K562 (cell line): ENCODE results near the gene LRP1. TPM values are rescaled to one million over a fixed set of nuclear protein-coding genes. Genes with fewer than 3 reads are reported as not detected.
A peak's percentile ranks its signal among the peaks of the same experiment; 100 is the strongest.

Source experiments
- BCLAF1 ChIP-seq, 2 experiments: fragments of 450-650 bp in 1 of 2; IDR thresholded peaks; 2 replicates each; pipeline ENCODE4 v1.6.1; 2011 to 2017; ENCODE audit warnings: low read depth in 2 of 2, antibody characterized with exemption in 1 of 2, borderline replicate concordance in 1 of 2, low read length in 1 of 2, mild to moderate bottlenecking in 1 of 2, mixed read lengths in 1 of 2; ENCODE audit not compliant: control insufficient read depth in 1 of 2
- CREB3L1 ChIP-seq: fragments of 450-650 bp; IDR thresholded peaks from 2 replicates; pipeline ENCODE4 v1.6.1; 2014; ENCODE audit warnings: low read depth, mild to moderate bottlenecking, moderate library complexity, borderline replicate concordance
- HES1 ChIP-seq: fragments of 450-650 bp; IDR thresholded peaks from 2 replicates; pipeline ENCODE4 v1.6.1; 2016; ENCODE audit warnings: low read depth, mild to moderate bottlenecking, moderate library complexity
- HNRNPK ChIP-seq: fragments of 200-400 bp; formaldehyde crosslinking; IDR thresholded peaks from one replicate; pipeline ENCODE4 v1.6.1; 2018; ENCODE audit warnings: mild to moderate bottlenecking, low read depth, low read length; ENCODE audit not compliant: poor library complexity, severe bottlenecking
- IRF1 ChIP-seq: sonication (generic); formaldehyde crosslinking; IDR thresholded peaks from 2 replicates; pipeline ENCODE4 v1.8.0; 2022; ENCODE audit warnings: missing genetic modification reagents, mild to moderate bottlenecking, borderline replicate concordance
- PHTF2 ChIP-seq: fragments of 250-450 bp; sonication (Bioruptor Pico); IDR thresholded peaks from 2 replicates; pipeline ENCODE4 v1.5.0; 2021; ENCODE audit warnings: mild to moderate bottlenecking
- POLR3G ChIP-seq: IDR thresholded peaks from 2 replicates; pipeline ENCODE4 v1.6.1; 2011; ENCODE audit not compliant: insufficient read length, insufficient replicate concordance; ENCODE audit errors: extremely low read depth
- RAD21 ChIP-seq, 2 experiments: fragments of 250-450 bp in 1 of 2; fragments of 450-650 bp in 1 of 2; sonication (Bioruptor Pico) in 1 of 2; formaldehyde crosslinking in 1 of 2; IDR thresholded peaks in 1 of 2; conservative IDR thresholded peaks in 1 of 2; 2 replicates each; pipeline versions ENCODE4 v1.4.0 to v1.8.0; 2020 to 2022; ENCODE audit warnings: mild to moderate bottlenecking in 2 of 2, moderate library complexity in 1 of 2
- RBM17 ChIP-seq: fragments of 200-400 bp; formaldehyde crosslinking; IDR thresholded peaks from 2 replicates; pipeline ENCODE4 v1.6.1; 2017; ENCODE audit warnings: low read depth, mild to moderate bottlenecking, low read length, borderline replicate concordance
- RFX7 ChIP-seq: fragments of 250-450 bp; sonication (Bioruptor Pico); IDR thresholded peaks from 2 replicates; pipeline ENCODE4 v1.5.1; 2021; ENCODE audit warnings: mild to moderate bottlenecking
- TSC22D4 ChIP-seq: fragments of 450-650 bp; IDR thresholded peaks from 2 replicates; pipeline ENCODE4 v1.6.1; 2016; ENCODE audit warnings: missing genetic modification characterization, missing biosample characterization, control low read depth
- XRCC3 ChIP-seq: fragments of 450-650 bp; IDR thresholded peaks from 2 replicates; pipeline ENCODE4 v1.6.1; 2017; ENCODE audit warnings: mild to moderate bottlenecking, moderate library complexity
- ZNF184 ChIP-seq: sonication (generic); formaldehyde crosslinking; IDR thresholded peaks from 2 replicates; pipeline ENCODE4 v1.5.0; 2020; ENCODE audit warnings: missing genetic modification reagents
- ZNF239 ChIP-seq: fragments of 250-450 bp; sonication (Bioruptor Pico); IDR thresholded peaks from 2 replicates; pipeline ENCODE4 v1.4.0; 2020; ENCODE audit warnings: mild to moderate bottlenecking
- ZNF354B ChIP-seq: fragments of 250-450 bp; sonication (Bioruptor Pico); IDR thresholded peaks from 2 replicates; pipeline ENCODE4 v1.4.0; 2020
- ZNF644 ChIP-seq: fragments of 200-800 bp; sonication (Bioruptor generic); IDR thresholded peaks from 2 replicates; pipeline ENCODE4 v1.6.1; 2016; ENCODE audit warnings: low read depth, missing genetic modification characterization, missing compliant biosample characterization
- polyA plus RNA-seq, 8 experiments: library from polyadenylated mRNA; depleted of rRNA in 4 of 8; stranded (reverse) in 5 of 8; unstranded in 3 of 8; fragments of >200 nt; fragmentation: Nextera tagmentation in 2 of 8; fragmentation: Illumina TruSeq in 1 of 8; extraction: Ambion mirVana in 2 of 8; extraction: Trizol in 1 of 8; gene quantifications; 2 replicates each; pipeline versions ENCODE4 v1.2.1 to v1.2.3, GENCODE V29; 2011 to 2014; ENCODE audit warnings: inconsistent platforms in 1 of 8, missing spikeins in 1 of 8
- total RNA-seq, 7 experiments: library from RNA; depleted of rRNA in 6 of 7; stranded (reverse); fragments of >200 nt in 6 of 7; fragmentation: Illumina TruSeq in 2 of 7; extraction: Trizol in 2 of 7; gene quantifications; 2 replicates each; pipeline versions ENCODE4 v1.2.1 to v1.2.3, GENCODE V29; 2011 to 2021; ENCODE audit warnings: low replicate concordance in 1 of 7
- TF ChIP-seq, protein P1 (sequence below): fragments of 450-650 bp; conservative IDR thresholded peaks from 2 replicates; pipeline ENCODE4 v1.6.1; 2016; ENCODE audit warnings: missing genetic modification characterization, low read depth, mild to moderate bottlenecking, control low read depth, missing compliant biosample characterization
- TF ChIP-seq, protein P2 (sequence below): fragments of 450-650 bp; formaldehyde crosslinking; IDR thresholded peaks from 2 replicates; pipeline ENCODE4 v1.4.0; 2020; ENCODE audit warnings: mild to moderate bottlenecking, moderate library complexity

Gene LRP1
- total and polyA plus RNA-seq, 9 of the 15 experiments (the other 6 are each of a cell fraction or from before 2014, with no cell fraction given) = 0.04 to 0.64 (median 0.19) TPM; not detected in 2

DNA sequence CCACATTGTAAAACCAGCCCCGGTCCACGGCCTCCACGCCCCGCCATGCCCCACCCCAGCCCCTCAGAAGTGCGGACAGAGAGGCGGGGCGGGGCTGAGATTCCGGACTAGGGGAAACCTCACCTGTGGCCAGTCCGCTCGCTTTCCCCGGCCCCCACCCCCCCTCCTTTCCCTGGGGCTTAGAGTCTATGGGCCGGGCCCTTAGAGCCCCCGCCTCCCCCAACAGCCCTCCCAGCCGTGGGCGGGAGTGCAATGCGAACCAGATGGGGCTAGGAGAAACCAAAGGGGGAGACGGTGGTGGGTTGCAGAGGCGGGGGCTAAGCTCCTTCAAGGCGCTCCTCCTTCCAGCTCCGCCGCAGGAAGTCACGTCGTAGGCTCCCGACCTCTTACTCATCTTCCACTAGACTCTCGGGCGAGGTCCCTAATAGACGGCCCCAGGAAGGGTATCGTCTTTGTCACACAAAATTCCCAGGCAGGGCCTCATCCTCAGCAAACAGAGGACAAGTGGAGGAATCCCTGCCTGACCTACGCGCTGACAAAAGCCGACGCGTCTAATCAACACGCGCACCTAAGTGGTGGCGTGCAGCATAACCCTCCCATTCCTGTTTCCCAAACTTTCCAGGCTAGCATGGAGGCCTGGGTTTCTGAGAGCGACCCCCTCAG is 40.5 kb upstream of the LRP1 start (continued):
- TF ChIP-seq HES1 (no peak), ZNF354B (no peak), ZNF239 (CRISPR knock-in tag) (no peak), HNRNPK (no peak), PHTF2 (CRISPR knock-in tag) (no peak), RAD21 (CRISPR knock-in tag; conservative IDR thresholded peaks at IDR 0.05 in 1 of 2, IDR thresholded peaks at IDR 0.05 in 1 of 2) (no peak), CREB3L1 (no peak), BCLAF1 (IDR thresholded peaks at IDR 0.05; ENCODE audit: borderline replicate concordance in 1 of 2, control insufficient read depth in 1 of 2, low read depth in 2 of 2, low read length in 1 of 2) (0 out of 4 replicates have a peak, but pooled peaks of 1 of the 2 experiments have one; percentile 5), ZNF184 (CRISPR knock-in tag) (no peak), RBM17 (no peak), IRF1 (CRISPR knock-in tag) (no peak), POLR3G (no peak), XRCC3 (no peak), TSC22D4 (tag) (no peak), ZNF644 (tag) (no peak), RFX7 (CRISPR knock-in tag) (no peak)
- TF ChIP-seq, protein P1, sequence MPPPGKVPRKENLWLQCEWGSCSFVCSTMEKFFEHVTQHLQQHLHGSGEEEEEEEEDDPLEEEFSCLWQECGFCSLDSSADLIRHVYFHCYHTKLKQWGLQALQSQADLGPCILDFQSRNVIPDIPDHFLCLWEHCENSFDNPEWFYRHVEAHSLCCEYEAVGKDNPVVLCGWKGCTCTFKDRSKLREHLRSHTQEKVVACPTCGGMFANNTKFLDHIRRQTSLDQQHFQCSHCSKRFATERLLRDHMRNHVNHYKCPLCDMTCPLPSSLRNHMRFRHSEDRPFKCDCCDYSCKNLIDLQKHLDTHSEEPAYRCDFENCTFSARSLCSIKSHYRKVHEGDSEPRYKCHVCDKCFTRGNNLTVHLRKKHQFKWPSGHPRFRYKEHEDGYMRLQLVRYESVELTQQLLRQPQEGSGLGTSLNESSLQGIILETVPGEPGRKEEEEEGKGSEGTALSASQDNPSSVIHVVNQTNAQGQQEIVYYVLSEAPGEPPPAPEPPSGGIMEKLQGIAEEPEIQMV (tag) = no peak
- TF ChIP-seq, protein P2, sequence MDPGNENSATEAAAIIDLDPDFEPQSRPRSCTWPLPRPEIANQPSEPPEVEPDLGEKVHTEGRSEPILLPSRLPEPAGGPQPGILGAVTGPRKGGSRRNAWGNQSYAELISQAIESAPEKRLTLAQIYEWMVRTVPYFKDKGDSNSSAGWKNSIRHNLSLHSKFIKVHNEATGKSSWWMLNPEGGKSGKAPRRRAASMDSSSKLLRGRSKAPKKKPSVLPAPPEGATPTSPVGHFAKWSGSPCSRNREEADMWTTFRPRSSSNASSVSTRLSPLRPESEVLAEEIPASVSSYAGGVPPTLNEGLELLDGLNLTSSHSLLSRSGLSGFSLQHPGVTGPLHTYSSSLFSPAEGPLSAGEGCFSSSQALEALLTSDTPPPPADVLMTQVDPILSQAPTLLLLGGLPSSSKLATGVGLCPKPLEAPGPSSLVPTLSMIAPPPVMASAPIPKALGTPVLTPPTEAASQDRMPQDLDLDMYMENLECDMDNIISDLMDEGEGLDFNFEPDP = no peak
